Right forelimb (tissue), 1 donor: ENCODE results near the gene ANKRD31.
"Not testable (repeated sequence)": the region's sequence is repeated elsewhere in the genome, so short reads cannot be mapped to it uniquely, and the experiment has no call there.

Source experiments
- DNase-seq: peaks from one replicate; pipeline ENCODE4 v3.0.0-alpha.2; 2018

The ANKRD31 gene

GRCh38 chr5:75142566-75143136 lies 94.0 kb downstream of the ANKRD31 start:
- DNase-seq: no peak

GRCh38 chr5:75140277-75140676 lies 96.4 kb downstream of the ANKRD31 start:
- no peak for DNase-seq

GRCh38 chr5:75138689-75139088 lies 98.0 kb downstream of the ANKRD31 start:
- no peak for DNase-seq

GRCh38 chr5:75130818-75131349 lies 105.8 kb downstream of the ANKRD31 start:
- no peak for DNase-seq

- DNase-seq: no peak
Measured at GRCh38 chr5:75116856-75117255, 119.8 kb downstream of the ANKRD31 start.

- DNase-seq: not testable (repeated sequence)
Measured at GRCh38 chr5:75114311-75114710, 122.4 kb downstream of the ANKRD31 start.

- no peak for DNase-seq
Measured at GRCh38 chr5:75113354-75114113, 123.1 kb downstream of the ANKRD31 start.

- DNase-seq: no peak
Measured at GRCh38 chr5:75108931-75109596, 127.6 kb downstream of the ANKRD31 start.

- no peak for DNase-seq
Measured at GRCh38 chr5:75108515-75108914, 128.2 kb downstream of the ANKRD31 start.

- not testable (repeated sequence) for DNase-seq
Measured at GRCh38 chr5:75095956-75096355, 140.7 kb downstream of the ANKRD31 start.

GRCh38 chr5:75091597-75091996 lies 145.1 kb downstream of the ANKRD31 start:
- no peak for DNase-seq

GRCh38 chr5:75089662-75090061 lies 147.0 kb downstream of the ANKRD31 start:
- no peak for DNase-seq

- DNase-seq: no peak
Measured at GRCh38 chr5:75089137-75089536, 147.5 kb downstream of the ANKRD31 start.

- DNase-seq: no peak
Measured at GRCh38 chr5:75088648-75089047, 148.0 kb downstream of the ANKRD31 start.

- DNase-seq: no peak
Measured at GRCh38 chr5:75081510-75081909, 155.2 kb downstream of the ANKRD31 start.

GRCh38 chr5:75079346-75079745 lies 157.3 kb downstream of the ANKRD31 start:
- DNase-seq: not testable (repeated sequence)

- DNase-seq: no peak
Measured at GRCh38 chr5:75078027-75078426, 158.7 kb downstream of the ANKRD31 start.

- no peak for DNase-seq
Measured at GRCh38 chr5:75072061-75072460, 164.6 kb downstream of the ANKRD31 start.

GRCh38 chr5:75071100-75071499 lies 165.6 kb downstream of the ANKRD31 start:
- no peak for DNase-seq

- DNase-seq: no peak
Measured at GRCh38 chr5:75067434-75067833, 169.2 kb downstream of the ANKRD31 start.

- no peak for DNase-seq
Measured at GRCh38 chr5:75062925-75063531, 173.7 kb downstream of the ANKRD31 start.

- DNase-seq: no peak
Measured at GRCh38 chr5:75059912-75060545, 176.6 kb downstream of the ANKRD31 start.

- no peak for DNase-seq
Measured at GRCh38 chr5:75058986-75059535, 177.6 kb downstream of the ANKRD31 start.
